ENCODE measurements around the gene POLN. TPM values are rescaled to one million over a fixed set of nuclear protein-coding genes. Genes with fewer than 3 reads are reported as not detected.

Gene POLN
- total and polyA plus RNA-seq, 2 of the 4 experiments (the other 2 are of a cell fraction): 0.63 to 0.72 TPM

GRCh38 chr4:2125023-2125422 lies 116.9 kb downstream of the POLN start:
- no peak overlapping the region for H4K8ac ChIP-seq (ENCODE audit: low read depth in 2 of 2, low read length in 2 of 2)
- H3K27me3 ChIP-seq (ENCODE audit: control insufficient read depth, insufficient read depth, low read length): peaks cover 4% of the 10 kb centered on the region
- H2BK15ac ChIP-seq (ENCODE audit: low read depth, low read length): no peak overlapping the region
- H2AFZ ChIP-seq (replicated peaks; ENCODE audit: low read length, poor library complexity): no peak overlapping the region
- no TSS peak for BruUV-seq (replicated peaks)
- H3K4me3 ChIP-seq (ENCODE audit: insufficient read depth, low read depth, low read length): no peak overlapping the region
- H3K9me1 ChIP-seq (ENCODE audit: insufficient read depth, low read length): no peaks in the 10 kb centered on the region
- ChIA-PET CTCF (no interaction called here), POLR2A (ENCODE audit: unreplicated experiment) (no interaction called here)
- in situ Hi-C loops (cut with MboI; ENCODE audit: low sequenced_read_pairs): no loop called here
- no peak overlapping the region for H3K18ac ChIP-seq (ENCODE audit: low read depth, low read length)
- H3K4me2 ChIP-seq (ENCODE audit: low read depth, low read length): no peak overlapping the region
- H3K4ac ChIP-seq (ENCODE audit: low read depth, low read length): no peak overlapping the region
- intact Hi-C loops (cut with micrococcal nuclease): no loop called here
- no peak overlapping the region for H3K14ac ChIP-seq (replicated peaks; ENCODE audit: low read depth, low read length)
- no peaks in the 10 kb centered on the region for H3K4me1 ChIP-seq (ENCODE audit: control insufficient read depth, insufficient read depth, low read length)
- H4K5ac ChIP-seq (ENCODE audit: low read depth, low read length): no peak overlapping the region
- no peaks in the 10 kb centered on the region for H3K36me3 ChIP-seq (ENCODE audit: control insufficient read depth, insufficient read depth, low read length)
- H2AK5ac ChIP-seq (ENCODE audit: low read depth, low read length): no peak overlapping the region
- H4K20me1 ChIP-seq (ENCODE audit: insufficient read depth, low read length): no peaks in the 10 kb centered on the region
- TF ChIP-seq MAFK (IDR thresholded peaks at IDR 0.05; ENCODE audit: low read depth, low read length) (no peak), BHLHE40 (IDR thresholded peaks at IDR 0.05; ENCODE audit: low read depth, low read length) (no peak), SMC3 (IDR thresholded peaks at IDR 0.05; ENCODE audit: low read depth, low read length) (no peak), USF2 (IDR thresholded peaks at IDR 0.05; ENCODE audit: low read depth, low read length) (no peak), CTCF (conservative IDR thresholded peaks at IDR 0.05; ENCODE audit: low read depth, low read length) (no peak), MXI1 (IDR thresholded peaks at IDR 0.05; ENCODE audit: borderline replicate concordance, low read depth, low read length) (no peak), RAD21 (IDR thresholded peaks at IDR 0.05; ENCODE audit: low read length) (no peak), ELK1 (IDR thresholded peaks at IDR 0.05; ENCODE audit: borderline replicate concordance, low read depth, low read length) (no peak)
- H4K91ac ChIP-seq (ENCODE audit: insufficient read depth, low read depth, low read length): no peak overlapping the region
- WGBS, 2 experiments (ENCODE audit: extremely low coverage in 2 of 2, insufficient read length in 1 of 2): 56% methylated on average over 1 of the region's 4 CpGs; no CpG with 5 or more reads in 1 of the 2 experiments
- no peaks in the 10 kb centered on the region for H3K79me1 ChIP-seq (ENCODE audit: low read depth in 1 of 2, low read length in 2 of 2)
- DNase-seq: no peak
- dilution Hi-C loops (cut with HindIII; ENCODE audit: low sequenced_read_pairs, unreplicated experiment): no loop called here
- H2BK120ac ChIP-seq (ENCODE audit: low read depth, low read length): no peak overlapping the region
- H3K27ac ChIP-seq (ENCODE audit: insufficient read depth, low read length): no peak overlapping the region
- no peak overlapping the region for H2AK9ac ChIP-seq (replicated peaks; ENCODE audit: low read depth, low read length, poor library complexity)
- H2BK20ac ChIP-seq (ENCODE audit: low read depth, low read length): no peak overlapping the region
- H3K56ac ChIP-seq (ENCODE audit: extremely low read depth, insufficient read depth, low read length): no peak overlapping the region
- no peak overlapping the region for H3K9ac ChIP-seq (ENCODE audit: low read depth, low read length)
- no peak overlapping the region for H3K23ac ChIP-seq (ENCODE audit: low read depth, low read length)
- H3K9me3 ChIP-seq (ENCODE audit: control insufficient read depth, insufficient read depth, low read length): no peaks in the 10 kb centered on the region
- no peak overlapping the region for H2BK5ac ChIP-seq (ENCODE audit: low read depth, low read length, poor library complexity, severe bottlenecking)
- no peak for ATAC-seq (ENCODE audit: low read depth)

Data from IMR-90 (cell line).